Fibroblast of skin of scalp (primary cell): ENCODE measurements around the gene PDSS1.

Experiments
- DNase-seq: peaks from one replicate; pipeline ENCODE4 v3.0.0-alpha.2; 2013

The PDSS1 gene

GRCh38 chr10:26743091-26743490 lies 45.6 kb downstream of the PDSS1 start:
- DNase-seq = no peak

GRCh38 chr10:26743841-26744240 lies 46.3 kb downstream of the PDSS1 start:
- no peak for DNase-seq

- no peak for DNase-seq
Observed at GRCh38 chr10:26746061-26746460, 48.6 kb downstream of the PDSS1 start.

- peak; percentile 35 for DNase-seq
Observed at GRCh38 chr10:26755443-26755903, 58.0 kb downstream of the PDSS1 start.

- no peak for DNase-seq
Observed at GRCh38 chr10:26759008-26759407, 61.5 kb downstream of the PDSS1 start.

GRCh38 chr10:26765549-26765948 lies 68.0 kb downstream of the PDSS1 start:
- DNase-seq = no peak

- DNase-seq = no peak
Observed at GRCh38 chr10:26770069-26770468, 72.6 kb downstream of the PDSS1 start.

GRCh38 chr10:26773633-26774032 lies 76.1 kb downstream of the PDSS1 start:
- DNase-seq = no peak

- DNase-seq = no peak
Observed at GRCh38 chr10:26776258-26776657, 78.8 kb downstream of the PDSS1 start.

- no peak for DNase-seq
Observed at GRCh38 chr10:26777686-26778085, 80.2 kb downstream of the PDSS1 start.

- DNase-seq = no peak
Observed at GRCh38 chr10:26779176-26779860, 81.8 kb downstream of the PDSS1 start.

GRCh38 chr10:26780106-26780792 lies 82.7 kb downstream of the PDSS1 start:
- no peak for DNase-seq

- DNase-seq = peak; percentile 89
Observed at GRCh38 chr10:26780793-26781601, 83.5 kb downstream of the PDSS1 start.

- DNase-seq = peak; percentile 50
Observed at GRCh38 chr10:26781797-26782196, 84.3 kb downstream of the PDSS1 start.

GRCh38 chr10:26787362-26787761 lies 89.9 kb downstream of the PDSS1 start:
- no peak for DNase-seq

- DNase-seq = peak; percentile 22
Observed at GRCh38 chr10:26789779-26790178, 92.3 kb downstream of the PDSS1 start.

- peak; percentile 79 for DNase-seq
Observed at GRCh38 chr10:26790221-26790995, 92.9 kb downstream of the PDSS1 start.

- no peak for DNase-seq
Observed at GRCh38 chr10:26792758-26793495, 95.4 kb downstream of the PDSS1 start.
